GM12878 (cell line): ENCODE measurements around the gene PRPF6. TPM values are rescaled to one million over a fixed set of nuclear protein-coding genes. Genes with fewer than 3 reads are reported as not detected.

Source experiments
- BHLHE40 ChIP-seq, 2 experiments: fragments of 450-650 bp in 1 of 2; IDR thresholded peaks; 2 replicates each; pipeline ENCODE4 v1.6.1; 2011 to 2017; ENCODE audit warnings: low read depth in 2 of 2, borderline replicate concordance in 1 of 2, improper control_type of control experiment in 1 of 2, low read length in 1 of 2, mild to moderate bottlenecking in 1 of 2
- CBX5 ChIP-seq: sonication (generic); IDR thresholded peaks from 2 replicates; pipeline ENCODE4 v1.6.1; 2016; ENCODE audit warnings: low read depth, moderate library complexity, mild to moderate bottlenecking, inconsistent platforms
- DPF2 ChIP-seq: fragments of 450-650 bp; IDR thresholded peaks from 2 replicates; pipeline ENCODE4 v1.6.1; 2017; ENCODE audit warnings: mild to moderate bottlenecking
- HSF1 ChIP-seq: fragments of 150-350 bp; IDR thresholded peaks from 2 replicates; pipeline ENCODE4 v1.6.1; 2014; ENCODE audit warnings: mild to moderate bottlenecking, low read depth, low read length
- JUND ChIP-seq: IDR thresholded peaks from 2 replicates; pipeline ENCODE4 v1.6.1; 2012; ENCODE audit warnings: low read depth, mild to moderate bottlenecking, low read length, improper control_type of control experiment, moderate library complexity
- KLF5 ChIP-seq: fragments of 450-650 bp; IDR thresholded peaks from 2 replicates; pipeline ENCODE4 v1.6.1; 2014; ENCODE audit warnings: mild to moderate bottlenecking; ENCODE audit not compliant: partially characterized antibody
- MYB ChIP-seq: fragments of 150-350 bp; IDR thresholded peaks from 2 replicates; pipeline ENCODE4 v1.6.1; 2014; ENCODE audit warnings: mild to moderate bottlenecking, low read depth, low read length, borderline replicate concordance
- NFYA ChIP-seq: IDR thresholded peaks from 2 replicates; pipeline ENCODE4 v1.6.1; 2011; ENCODE audit warnings: low read depth, mild to moderate bottlenecking, low read length, improper control_type of control experiment, borderline replicate concordance
- NFYB ChIP-seq: IDR thresholded peaks from 2 replicates; pipeline ENCODE4 v1.6.1; 2011; ENCODE audit warnings: low read depth, mild to moderate bottlenecking, low read length, improper control_type of control experiment, moderate library complexity; ENCODE audit not compliant: insufficient read depth
- NR2F1 ChIP-seq: fragments of 450-650 bp; conservative IDR thresholded peaks from 2 replicates; pipeline ENCODE4 v1.6.1; 2017; ENCODE audit warnings: mild to moderate bottlenecking
- RAD21 ChIP-seq: IDR thresholded peaks from 2 replicates; pipeline ENCODE4 v1.6.1; 2011; ENCODE audit warnings: mild to moderate bottlenecking, low read depth, low read length, moderate library complexity; ENCODE audit not compliant: insufficient read depth
- SKIL ChIP-seq: fragments of 450-650 bp; IDR thresholded peaks from 2 replicates; pipeline ENCODE4 v1.6.1; 2017; ENCODE audit warnings: mild to moderate bottlenecking, low read depth, inconsistent platforms; ENCODE audit not compliant: poor library complexity, severe bottlenecking
- SRF ChIP-seq, 2 experiments: IDR thresholded peaks; 2 replicates each; pipeline ENCODE4 v1.6.1; 2011; ENCODE audit warnings: low read depth in 2 of 2, low read length in 2 of 2, mild to moderate bottlenecking in 1 of 2, moderate library complexity in 1 of 2
- STAT3 ChIP-seq: IDR thresholded peaks from 2 replicates; pipeline ENCODE4 v1.6.1; 2011; ENCODE audit warnings: low read depth, low read length, improper control_type of control experiment
- SUZ12 ChIP-seq: fragments of 200-600 bp; sonication (generic); IDR thresholded peaks from one replicate; pipeline ENCODE4 v1.6.1; 2018; ENCODE audit warnings: antibody characterized with exemption, mild to moderate bottlenecking; ENCODE audit not compliant: unreplicated experiment
- TBL1XR1 ChIP-seq: IDR thresholded peaks from 2 replicates; pipeline ENCODE4 v1.6.1; 2012; ENCODE audit warnings: low read depth, low read length, improper control_type of control experiment
- ZNF384 ChIP-seq: IDR thresholded peaks from 2 replicates; pipeline ENCODE4 v1.6.1; 2012; ENCODE audit warnings: low read depth, mild to moderate bottlenecking, low read length, improper control_type of control experiment, borderline replicate concordance
- ZNF622 ChIP-seq: fragments of 450-650 bp; IDR thresholded peaks from 2 replicates; pipeline ENCODE4 v1.6.1; 2017; ENCODE audit warnings: mild to moderate bottlenecking, inconsistent platforms
- polyA plus RNA-seq, 11 experiments: library from polyadenylated mRNA; depleted of rRNA in 4 of 11; unstranded in 6 of 11; stranded (reverse) in 5 of 11; fragments of >200 nt; fragmentation: Nextera tagmentation in 4 of 11; fragmentation: Illumina TruSeq in 1 of 11; extraction: Ambion mirVana in 4 of 11; extraction: Trizol in 1 of 11; gene quantifications; 1 replicate in 1 of 11; 2 replicates in 10 of 11; pipeline versions ENCODE4 v1.2.1 to v1.2.3, GENCODE V29; 2011 to 2016; ENCODE audit warnings: inconsistent platforms in 2 of 11, missing spikeins in 2 of 11, low read depth in 1 of 11
- total RNA-seq, 4 experiments: library from RNA; depleted of rRNA in 3 of 4; stranded (reverse); fragments of >200 nt in 3 of 4; fragmentation: Illumina TruSeq in 1 of 4; extraction: Trizol in 1 of 4; gene quantifications; 2 replicates each; pipeline versions ENCODE4 v1.2.1 to v1.2.3, GENCODE V29; 2013 to 2021
- TF ChIP-seq, protein P1 (sequence below): IDR thresholded peaks from 2 replicates; pipeline ENCODE4 v1.6.1; 2011; ENCODE audit warnings: borderline replicate concordance, low read depth, mild to moderate bottlenecking, moderate library complexity, low read length; ENCODE audit not compliant: insufficient read depth, poor library complexity, severe bottlenecking
- TF ChIP-seq, protein P2 (sequence below): IDR thresholded peaks from 2 replicates; pipeline ENCODE4 v1.6.1; 2012; ENCODE audit warnings: low read depth, low read length, improper control_type of control experiment
- TF ChIP-seq, protein P3 (sequence below): IDR thresholded peaks from 2 replicates; pipeline ENCODE4 v1.6.1; 2011; ENCODE audit warnings: low read depth, low read length, improper control_type of control experiment, borderline replicate concordance

PRPF6 gene
- total and polyA plus RNA-seq, 10 of the 15 experiments (the other 5 are each of a cell fraction or from before 2014, with no cell fraction given), result 5.0 to 102 (median 71.3) TPM

GRCh38 chr20:63979557-63980316 is 1.2 kb upstream of the PRPF6 start, which contains the start of gene SAMD10 (continued):
- TF ChIP-seq, protein P1, sequence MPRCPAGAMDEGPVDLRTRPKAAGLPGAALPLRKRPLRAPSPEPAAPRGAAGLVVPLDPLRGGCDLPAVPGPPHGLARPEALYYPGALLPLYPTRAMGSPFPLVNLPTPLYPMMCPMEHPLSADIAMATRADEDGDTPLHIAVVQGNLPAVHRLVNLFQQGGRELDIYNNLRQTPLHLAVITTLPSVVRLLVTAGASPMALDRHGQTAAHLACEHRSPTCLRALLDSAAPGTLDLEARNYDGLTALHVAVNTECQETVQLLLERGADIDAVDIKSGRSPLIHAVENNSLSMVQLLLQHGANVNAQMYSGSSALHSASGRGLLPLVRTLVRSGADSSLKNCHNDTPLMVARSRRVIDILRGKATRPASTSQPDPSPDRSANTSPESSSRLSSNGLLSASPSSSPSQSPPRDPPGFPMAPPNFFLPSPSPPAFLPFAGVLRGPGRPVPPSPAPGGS, result peak; percentile 42
- TF ChIP-seq HSF1, result no peak
- peak; percentile 22 for TF ChIP-seq SKIL
- TF ChIP-seq NFYA, result no peak
- no peak for TF ChIP-seq ZNF622
- no peak for TF ChIP-seq SUZ12
- no peak for TF ChIP-seq SRF (IDR thresholded peaks at IDR 0.05; ENCODE audit: low read depth in 2 of 2, low read length in 2 of 2)
- no peak for TF ChIP-seq CBX5
- 0 out of 2 replicates have a peak, but pooled peaks have one; percentile 5 for TF ChIP-seq NFYB
- TF ChIP-seq, protein P2, sequence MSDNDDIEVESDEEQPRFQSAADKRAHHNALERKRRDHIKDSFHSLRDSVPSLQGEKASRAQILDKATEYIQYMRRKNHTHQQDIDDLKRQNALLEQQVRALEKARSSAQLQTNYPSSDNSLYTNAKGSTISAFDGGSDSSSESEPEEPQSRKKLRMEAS, result no peak
- no peak for TF ChIP-seq MYB
- no peak for TF ChIP-seq RAD21
- peak; percentile 63 for TF ChIP-seq DPF2
- no peak for TF ChIP-seq ZNF384
- TF ChIP-seq JUND, result no peak
- TF ChIP-seq STAT3, result no peak
- TF ChIP-seq KLF5, result no peak
- TF ChIP-seq TBL1XR1, result peak; percentile 14; the same call in 1 of the 2 replicates
- TF ChIP-seq, protein P3, sequence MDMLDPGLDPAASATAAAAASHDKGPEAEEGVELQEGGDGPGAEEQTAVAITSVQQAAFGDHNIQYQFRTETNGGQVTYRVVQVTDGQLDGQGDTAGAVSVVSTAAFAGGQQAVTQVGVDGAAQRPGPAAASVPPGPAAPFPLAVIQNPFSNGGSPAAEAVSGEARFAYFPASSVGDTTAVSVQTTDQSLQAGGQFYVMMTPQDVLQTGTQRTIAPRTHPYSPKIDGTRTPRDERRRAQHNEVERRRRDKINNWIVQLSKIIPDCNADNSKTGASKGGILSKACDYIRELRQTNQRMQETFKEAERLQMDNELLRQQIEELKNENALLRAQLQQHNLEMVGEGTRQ, result no peak
- peak; percentile 59 for TF ChIP-seq NR2F1
- peak in 1 of 2 experiments; percentile 43; a peak in 1 of 4 replicates for TF ChIP-seq BHLHE40 (IDR thresholded peaks at IDR 0.05; ENCODE audit: borderline replicate concordance in 1 of 2, low read depth in 2 of 2, low read length in 1 of 2)
